Measurements from ENCODE around the gene TCF25.

The TCF25 gene

DNA sequence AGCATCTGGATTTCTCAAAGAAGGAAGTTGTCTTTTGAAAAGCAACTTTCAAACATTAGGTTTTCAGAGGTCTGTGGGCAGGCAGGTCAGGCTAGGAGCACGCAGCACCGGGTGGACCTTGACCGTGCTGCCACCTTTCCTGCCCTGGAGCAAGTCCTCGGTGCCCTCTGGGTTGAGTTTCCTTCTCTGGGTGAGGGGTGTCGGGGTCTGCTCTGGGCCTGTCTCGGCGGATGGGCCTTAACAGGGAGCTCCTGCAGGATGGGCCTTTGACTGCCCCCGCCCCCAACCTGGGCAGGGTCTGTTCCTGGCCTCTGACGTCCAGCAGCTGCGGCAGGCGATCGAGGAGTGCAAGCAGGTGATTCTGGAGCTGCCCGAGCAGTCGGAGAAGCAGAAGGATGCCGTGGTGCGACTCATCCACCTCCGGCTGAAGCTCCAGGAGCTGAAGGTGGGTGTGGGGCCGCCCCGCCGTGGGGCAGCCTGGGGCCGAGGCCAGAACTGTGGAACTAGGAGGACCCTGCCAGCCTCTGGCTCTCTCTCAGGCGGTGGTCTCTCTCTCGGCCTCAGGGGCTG is 83.9 kb downstream of the TCF25 start:
- TF ChIP-seq, protein P1, sequence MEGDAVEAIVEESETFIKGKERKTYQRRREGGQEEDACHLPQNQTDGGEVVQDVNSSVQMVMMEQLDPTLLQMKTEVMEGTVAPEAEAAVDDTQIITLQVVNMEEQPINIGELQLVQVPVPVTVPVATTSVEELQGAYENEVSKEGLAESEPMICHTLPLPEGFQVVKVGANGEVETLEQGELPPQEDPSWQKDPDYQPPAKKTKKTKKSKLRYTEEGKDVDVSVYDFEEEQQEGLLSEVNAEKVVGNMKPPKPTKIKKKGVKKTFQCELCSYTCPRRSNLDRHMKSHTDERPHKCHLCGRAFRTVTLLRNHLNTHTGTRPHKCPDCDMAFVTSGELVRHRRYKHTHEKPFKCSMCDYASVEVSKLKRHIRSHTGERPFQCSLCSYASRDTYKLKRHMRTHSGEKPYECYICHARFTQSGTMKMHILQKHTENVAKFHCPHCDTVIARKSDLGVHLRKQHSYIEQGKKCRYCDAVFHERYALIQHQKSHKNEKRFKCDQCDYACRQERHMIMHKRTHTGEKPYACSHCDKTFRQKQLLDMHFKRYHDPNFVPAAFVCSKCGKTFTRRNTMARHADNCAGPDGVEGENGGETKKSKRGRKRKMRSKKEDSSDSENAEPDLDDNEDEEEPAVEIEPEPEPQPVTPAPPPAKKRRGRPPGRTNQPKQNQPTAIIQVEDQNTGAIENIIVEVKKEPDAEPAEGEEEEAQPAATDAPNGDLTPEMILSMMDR (IDR thresholded peaks at IDR 0.05; ENCODE audit: low read depth, low read length): no peak
- no peak for DNase-seq (ENCODE audit: extremely low read depth, low read depth)

DNA sequence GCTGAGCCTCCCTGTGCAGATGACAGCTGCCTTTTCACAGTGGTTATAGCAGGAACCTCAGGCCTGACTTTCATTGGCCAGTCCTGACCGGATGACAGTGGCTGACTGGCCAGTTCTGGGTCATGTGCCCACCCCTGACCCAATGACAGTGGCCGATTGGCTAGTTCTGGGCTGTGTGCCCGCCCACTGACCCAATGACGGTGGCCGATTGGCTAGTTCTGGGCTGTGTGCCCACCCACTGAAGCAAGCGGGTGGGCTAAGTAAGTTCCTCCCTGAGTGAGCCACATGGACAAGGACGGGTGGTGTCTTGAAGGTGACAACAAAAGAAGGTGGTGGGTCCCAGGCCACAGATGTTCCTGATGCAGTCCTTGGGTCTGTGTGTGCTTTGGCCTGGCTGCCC is 84.7 kb downstream of the TCF25 start:
- DNase-seq (ENCODE audit: extremely low read depth, low read depth): no peak
- TF ChIP-seq, protein P1 (IDR thresholded peaks at IDR 0.05; ENCODE audit: low read depth, low read length): no peak

DNA sequence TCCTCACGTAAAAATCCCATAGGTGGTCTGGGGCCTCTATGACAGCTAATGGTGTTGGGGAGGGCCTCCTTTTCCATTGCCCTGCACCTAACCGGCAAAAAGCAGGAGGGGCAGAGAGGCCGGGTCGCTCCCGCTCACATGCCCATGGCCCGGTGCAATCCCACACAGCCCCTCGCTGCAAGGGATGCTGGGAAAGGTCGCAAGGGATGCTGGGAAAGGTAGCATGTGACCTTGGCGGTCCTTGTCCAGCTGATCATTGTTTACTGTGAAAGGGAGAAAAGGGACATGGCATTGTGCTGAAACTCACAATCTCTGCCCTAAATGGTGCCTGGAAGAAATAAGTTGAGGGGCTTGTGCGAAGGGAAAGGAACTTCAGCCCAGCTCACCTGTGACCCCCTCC is 85.2 kb downstream of the TCF25 start:
- DNase-seq (ENCODE audit: extremely low read depth, low read depth): no peak
- TF ChIP-seq, protein P1 (IDR thresholded peaks at IDR 0.05; ENCODE audit: low read depth, low read length): no peak

DNA sequence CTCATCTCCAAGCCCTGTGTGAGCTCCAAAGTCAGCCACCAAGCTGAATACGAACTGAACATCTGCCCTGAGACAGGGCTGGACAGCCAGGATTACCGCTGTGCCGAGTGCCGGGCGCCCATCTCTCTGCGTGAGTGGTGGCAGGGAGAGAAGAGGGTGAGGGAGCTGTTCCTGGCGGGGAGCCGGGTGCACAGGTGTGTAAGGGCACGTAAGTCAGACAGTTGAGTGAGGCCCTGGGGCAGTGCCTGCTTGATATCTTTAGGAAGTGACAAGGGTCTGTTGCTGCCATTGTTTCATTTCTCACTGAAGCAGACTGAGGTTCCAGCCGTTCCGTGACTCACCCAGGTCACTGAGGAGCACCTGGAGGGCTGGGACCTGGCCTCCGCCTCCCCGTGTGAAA is 87.6 kb downstream of the TCF25 start:
- DNase-seq (ENCODE audit: extremely low read depth, low read depth): no peak
- TF ChIP-seq, protein P1 (IDR thresholded peaks at IDR 0.05; ENCODE audit: low read depth, low read length): no peak

Data from AG09319 (cell line).